A172 (cell line): Measurements from ENCODE around the gene TIPRL. TPM values are rescaled to one million over a fixed set of nuclear protein-coding genes. Genes with fewer than 3 reads are reported as not detected.
A peak's percentile ranks its signal among the peaks of the same experiment; 100 is the strongest.

Experiments
- DNase-seq: peaks from one replicate; pipeline ENCODE4 v3.0.0-alpha.2; 2015; ENCODE audit warnings: low spot score
- total RNA-seq: library from RNA; depleted of rRNA; stranded (reverse); fragments of >200 nt; shearing (Covaris generic); gene quantifications from 2 replicates; pipeline ENCODE4 v1.2.3, GENCODE V29; 2014; rRNA removed

TIPRL gene
- total RNA-seq: 83.0 and 91.3 TPM in 2 replicates

GRCh38 chr1:168178638-168179437 lies at the start of gene TIPRL:
TSS of gene TIPRL (plus strand) at chr1:168178962. CDS start at chr1:168179078, 116 bp downstream.
- peak; percentile 99 for DNase-seq

GRCh38 chr1:168129933-168130332 lies 48.8 kb upstream of the TIPRL start:
- DNase-seq: no peak

GRCh38 chr1:168134132-168134531 lies 44.6 kb upstream of the TIPRL start:
- DNase-seq: no peak

GRCh38 chr1:168134642-168135041 lies 44.1 kb upstream of the TIPRL start:
- DNase-seq: no peak

GRCh38 chr1:168135116-168135920 lies 43.4 kb upstream of the TIPRL start:
- peak; percentile 35 for DNase-seq

GRCh38 chr1:168135921-168136708 lies 42.6 kb upstream of the TIPRL start:
- peak; percentile 31 for DNase-seq

GRCh38 chr1:168136709-168137514 lies 41.9 kb upstream of the TIPRL start, which contains the start of gene GPR161:
TSS of gene GPR161 (minus strand) at chr1:168136930. CDS start at chr1:168104850, 32,080 bp downstream.
- DNase-seq: no peak

- peak; percentile 44 for DNase-seq
Observed at GRCh38 chr1:168137515-168137821, 41.3 kb upstream of the TIPRL start.

GRCh38 chr1:168138134-168138533 lies 40.6 kb upstream of the TIPRL start:
- peak; percentile 25 for DNase-seq

- no peak for DNase-seq
Observed at GRCh38 chr1:168139070-168139469, 39.7 kb upstream of the TIPRL start.

GRCh38 chr1:168141871-168142385 lies 36.8 kb upstream of the TIPRL start:
- no peak for DNase-seq

- DNase-seq: peak; percentile 80
Observed at GRCh38 chr1:168145184-168146159, 33.3 kb upstream of the TIPRL start.

GRCh38 chr1:168146160-168146539 lies 32.6 kb upstream of the TIPRL start:
- no peak for DNase-seq

- no peak for DNase-seq
Observed at GRCh38 chr1:168146626-168147025, 32.1 kb upstream of the TIPRL start.

- DNase-seq: no peak
Observed at GRCh38 chr1:168148916-168149315, 29.8 kb upstream of the TIPRL start.

GRCh38 chr1:168150283-168150682 lies 28.5 kb upstream of the TIPRL start:
- DNase-seq: no peak

GRCh38 chr1:168151935-168152334 lies 26.8 kb upstream of the TIPRL start:
- no peak for DNase-seq

GRCh38 chr1:168154707-168155106 lies 24.1 kb upstream of the TIPRL start:
- DNase-seq: peak; percentile 20

GRCh38 chr1:168155910-168156309 lies 22.9 kb upstream of the TIPRL start:
- DNase-seq: no peak

- DNase-seq: no peak
Observed at GRCh38 chr1:168157638-168158037, 21.1 kb upstream of the TIPRL start.
